GM21619 (cell line): ENCODE measurements around the gene CNTNAP5.

Experiments
- ATAC-seq: cut with Tn5 transposase; IDR thresholded peaks from one replicate; pipeline ENCODE4 v1.9.1; 2021; ENCODE audit not compliant: unreplicated experiment

CNTNAP5 gene

DNA sequence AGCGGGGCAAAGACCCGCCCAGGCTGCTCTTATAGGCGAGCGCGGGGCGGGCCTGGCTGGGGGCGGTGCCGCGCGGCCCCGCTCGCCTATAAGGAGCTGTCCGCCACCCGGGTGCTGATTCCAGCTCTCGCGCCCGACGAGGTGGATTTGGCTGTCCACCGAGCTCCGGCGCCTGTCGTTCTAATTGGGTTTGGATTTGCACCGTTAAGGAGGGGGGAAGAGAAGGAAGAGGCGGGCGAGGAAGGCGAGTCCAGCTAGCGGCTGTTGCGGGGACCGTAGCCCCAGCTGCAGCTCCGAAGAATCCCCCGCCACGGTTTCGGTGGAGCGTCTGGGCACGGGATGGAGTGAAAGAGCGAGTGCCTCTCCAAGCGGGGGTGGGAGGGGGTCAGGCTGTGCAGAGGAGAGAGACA, at the start of gene CNTNAP5:
CNTNAP5 (plus strand) TSS at position 117 of the 410 bp plus-strand sequence. CDS start 364 bp downstream, outside the sequence.
- ATAC-seq: no peak

DNA sequence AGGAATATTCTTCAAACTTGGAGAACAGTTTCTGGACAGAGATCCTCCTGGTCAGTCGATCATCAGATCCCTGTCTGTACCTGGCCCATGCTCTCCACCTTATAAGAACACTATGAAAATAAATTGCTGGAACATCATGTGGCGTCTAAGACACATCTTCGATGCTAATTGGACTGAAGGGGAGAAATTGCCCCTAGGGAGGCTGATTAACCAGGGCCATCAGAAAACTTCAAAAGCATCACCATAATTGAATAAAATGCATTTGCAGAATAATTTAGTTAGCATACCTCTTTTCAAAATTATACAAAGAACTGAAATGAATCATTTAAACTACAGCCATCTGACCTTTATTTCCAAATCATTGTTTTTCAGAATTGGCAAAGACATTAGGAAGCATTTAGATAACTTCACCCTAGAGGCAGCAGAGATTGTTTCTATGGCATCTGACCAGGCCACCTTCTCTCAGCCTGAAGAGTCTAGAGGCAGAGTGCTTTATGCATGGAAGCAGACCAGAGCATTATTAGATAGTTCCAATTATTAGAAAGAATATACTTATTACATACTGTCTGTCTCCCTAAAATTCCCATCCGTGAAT, 48.9 kb upstream of the CNTNAP5 start:
- no peak for ATAC-seq

DNA sequence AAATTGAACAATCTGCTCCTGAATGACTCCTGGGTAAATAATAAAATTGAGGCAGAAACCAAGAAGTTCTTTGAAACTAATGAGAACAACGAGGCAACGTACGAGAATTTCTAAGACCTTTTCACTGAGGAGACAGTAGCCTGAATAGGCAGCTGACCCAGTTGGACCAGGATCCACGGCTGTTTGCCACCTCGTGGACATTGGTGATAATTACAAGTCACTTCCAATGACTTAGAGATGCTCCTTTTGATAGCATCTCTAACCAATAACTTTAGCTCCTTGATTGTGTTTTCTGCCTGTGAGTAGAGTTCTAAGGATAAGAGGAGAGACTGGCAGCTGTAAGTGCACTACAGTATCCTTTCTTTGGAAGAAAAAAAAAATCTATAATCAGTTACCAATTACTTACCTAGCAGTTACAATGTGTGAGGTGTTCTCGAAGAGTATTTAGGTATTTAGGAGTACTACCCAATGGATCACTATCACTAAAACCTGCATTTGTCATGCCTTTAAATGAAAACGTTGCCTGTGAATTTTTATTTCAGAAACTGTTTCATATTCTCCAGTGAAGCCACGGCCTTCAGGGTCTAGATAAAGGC, 31.3 kb upstream of the CNTNAP5 start:
- ATAC-seq: peak; percentile 69

DNA sequence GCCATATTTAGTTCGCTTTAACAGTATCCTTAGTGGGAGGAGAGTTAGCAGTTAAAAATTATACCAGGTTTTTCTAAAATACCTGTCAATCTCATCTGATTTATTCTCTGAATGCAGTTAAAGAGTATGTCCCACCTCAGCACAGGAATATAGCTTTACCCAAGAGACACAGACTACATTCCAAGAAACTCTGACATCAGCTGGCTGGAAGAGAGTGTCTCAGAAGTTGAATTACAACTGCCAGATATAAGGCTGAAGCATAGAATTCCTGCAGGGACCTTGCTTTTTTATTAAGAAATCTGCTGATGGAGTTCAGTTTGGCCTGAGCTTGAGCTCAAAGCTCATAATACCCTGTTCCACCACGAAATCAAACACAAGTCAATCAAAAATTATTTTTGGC, 25.4 kb upstream of the CNTNAP5 start:
- ATAC-seq: no peak

DNA sequence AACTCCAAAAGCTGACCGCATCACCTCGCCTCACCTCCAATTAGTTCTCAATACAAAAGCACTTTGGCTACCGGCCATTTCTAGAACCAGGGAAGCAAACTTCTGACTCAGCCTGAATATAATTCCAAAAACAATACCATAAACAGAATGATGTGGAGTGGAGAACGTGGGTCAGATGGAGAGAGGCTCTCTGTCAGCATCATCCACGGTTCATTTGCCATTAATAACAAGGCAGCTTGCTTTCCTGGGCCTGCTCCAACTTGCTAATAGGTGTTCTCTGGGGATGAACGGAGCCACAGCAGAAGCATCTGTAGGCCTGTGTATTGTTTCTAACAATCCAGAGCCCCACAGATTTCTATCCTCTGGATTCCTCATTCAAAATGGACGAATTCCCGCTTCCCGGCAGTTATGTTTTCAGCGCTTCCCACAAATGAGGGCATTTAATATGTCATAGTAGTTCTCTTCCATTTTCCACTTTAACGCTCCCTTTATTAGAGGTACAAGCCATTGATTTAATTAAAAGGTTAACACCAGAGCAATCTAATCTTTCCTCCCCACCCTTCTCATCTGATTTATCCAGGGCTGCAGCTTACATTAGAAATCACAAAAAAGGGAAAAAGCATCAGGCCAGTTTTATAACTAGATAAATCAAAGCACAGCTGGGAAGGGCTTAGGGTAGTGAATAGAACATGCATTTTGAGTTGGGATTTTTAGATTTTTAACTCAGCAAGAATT, 23.2 kb upstream of the CNTNAP5 start:
- ATAC-seq: no peak

DNA sequence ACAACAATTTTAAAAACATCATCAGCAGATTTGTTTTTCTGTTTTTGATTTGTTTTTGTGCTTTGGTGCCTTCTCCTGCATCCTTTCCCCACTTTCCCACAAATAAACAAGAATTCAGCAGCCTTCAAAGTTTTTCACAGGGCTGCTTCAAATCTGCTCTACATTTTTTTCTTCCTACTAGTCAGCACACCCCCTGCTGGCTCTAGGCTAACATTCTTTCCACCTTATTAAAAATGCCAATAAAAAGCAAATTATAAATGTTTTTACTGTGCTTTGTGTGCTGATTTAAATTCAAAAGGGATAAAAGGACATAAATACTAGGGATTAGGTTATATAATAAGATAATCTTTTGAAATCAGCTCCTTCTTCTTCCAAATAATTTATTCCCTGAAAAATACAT, 6.2 kb upstream of the CNTNAP5 start:
- ATAC-seq: no peak

DNA sequence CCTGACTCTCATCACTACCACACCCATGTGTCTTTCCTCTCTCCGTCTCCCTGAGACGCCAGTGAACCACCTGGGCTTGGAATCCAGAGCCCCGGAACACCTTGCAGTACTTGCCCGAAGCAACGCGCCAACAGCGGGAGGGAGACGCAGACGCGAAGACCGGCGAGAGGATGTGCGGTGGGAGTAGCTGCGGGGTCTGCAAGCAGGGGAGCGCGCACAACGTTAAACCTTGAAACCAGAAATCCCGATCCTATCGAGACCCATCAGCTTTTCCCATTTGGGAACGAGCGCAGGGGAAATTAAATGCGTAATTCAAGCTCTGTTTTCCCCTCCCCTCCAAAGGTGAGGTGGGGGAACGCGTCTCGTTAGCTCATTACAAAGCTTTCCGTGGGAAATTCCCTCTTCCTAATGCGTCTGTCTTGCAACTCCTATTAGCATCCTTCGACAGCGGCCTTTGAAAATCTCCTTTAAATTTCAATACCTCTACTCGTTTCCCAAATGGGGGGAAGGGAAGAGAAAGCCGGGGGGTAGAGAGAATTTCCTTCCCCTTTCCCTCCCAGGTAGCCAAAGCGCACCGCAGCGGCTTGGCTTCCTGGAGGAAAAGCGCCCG, 421 bp upstream of the CNTNAP5 start:
- no peak for ATAC-seq

DNA sequence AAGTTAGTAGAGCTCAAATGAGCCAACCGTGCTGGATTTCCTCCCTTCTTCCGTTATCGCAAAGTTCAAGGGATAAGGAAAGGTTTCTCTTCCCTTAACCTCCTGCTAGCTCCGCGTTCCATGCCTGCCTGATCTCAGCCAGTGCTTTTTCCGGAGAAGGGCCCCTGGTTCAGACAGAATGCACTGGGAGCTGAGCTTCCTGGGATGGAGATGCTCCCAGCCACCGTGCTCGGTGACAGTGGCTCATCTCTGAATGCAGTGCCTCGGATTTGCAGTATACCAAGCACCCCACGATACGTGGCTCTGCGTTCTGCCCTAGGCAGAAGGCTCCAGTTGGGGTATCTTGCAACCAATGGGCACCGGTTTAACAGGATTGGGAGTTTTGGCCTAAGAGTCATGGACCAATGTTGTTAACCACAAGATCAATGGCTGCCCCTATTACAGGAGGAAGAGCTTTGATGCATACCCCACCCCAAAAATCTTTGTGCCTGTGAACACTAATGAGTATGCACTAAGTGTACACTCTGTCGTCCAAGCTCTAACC, 876 bp downstream of the CNTNAP5 start:
- ATAC-seq: no peak

DNA sequence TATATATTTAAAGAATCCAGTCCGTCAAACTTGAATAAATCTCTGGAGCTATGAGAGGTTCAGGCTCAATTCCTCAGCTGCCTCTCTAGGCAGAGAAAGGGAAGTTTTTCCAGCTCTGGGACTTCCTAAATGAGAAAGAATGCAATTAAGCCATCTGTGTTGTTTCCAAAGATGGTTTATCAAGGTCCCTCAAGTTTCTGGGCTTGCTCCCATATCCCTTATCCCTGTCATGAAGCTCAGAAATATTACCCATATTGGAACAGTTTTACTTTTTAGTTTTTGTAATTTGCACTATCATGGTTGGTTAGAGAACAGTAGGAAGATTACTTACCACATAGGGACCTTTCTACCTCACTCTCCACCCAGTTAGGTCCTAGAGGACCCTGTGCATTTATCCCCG, 1.4 kb downstream of the CNTNAP5 start:
- no peak for ATAC-seq

DNA sequence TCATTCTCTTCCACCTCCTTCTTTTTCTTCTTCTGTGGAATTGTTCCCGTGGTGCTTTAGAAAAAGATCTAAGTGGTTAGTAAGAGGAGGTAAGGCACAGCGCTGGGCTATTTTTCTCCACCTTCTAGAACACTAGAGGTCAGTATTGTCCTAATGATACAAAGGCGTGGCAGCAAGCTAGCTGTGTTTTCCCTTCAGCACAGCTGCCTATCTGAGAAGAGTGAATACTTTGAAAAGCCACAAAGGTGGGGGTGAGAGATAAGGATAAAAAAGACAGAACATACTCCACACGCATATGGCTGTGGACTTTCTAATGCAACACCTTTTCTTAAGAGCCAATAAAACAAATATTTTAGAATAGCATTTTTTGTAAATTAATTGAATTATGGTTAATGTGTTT, 2.1 kb downstream of the CNTNAP5 start:
- ATAC-seq: peak; percentile 87

DNA sequence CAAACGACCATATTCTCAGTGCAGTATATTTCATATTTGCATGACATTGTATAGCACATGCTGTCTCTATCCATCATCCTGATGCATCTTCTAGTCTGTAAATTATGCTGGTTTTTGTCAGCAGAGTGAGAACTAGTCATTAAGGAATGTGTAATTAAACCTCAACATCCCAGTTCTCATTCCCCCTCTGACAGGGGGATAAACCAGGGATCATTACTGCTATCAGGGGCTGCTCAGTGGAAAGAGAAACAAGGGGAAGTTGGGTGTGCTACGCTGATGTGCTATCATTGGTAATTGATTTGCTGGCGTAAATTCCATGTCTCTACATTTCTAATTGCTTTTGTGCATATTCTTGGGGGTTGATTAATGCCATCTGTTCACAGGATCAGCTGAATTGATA, 7.7 kb downstream of the CNTNAP5 start:
- no peak for ATAC-seq

DNA sequence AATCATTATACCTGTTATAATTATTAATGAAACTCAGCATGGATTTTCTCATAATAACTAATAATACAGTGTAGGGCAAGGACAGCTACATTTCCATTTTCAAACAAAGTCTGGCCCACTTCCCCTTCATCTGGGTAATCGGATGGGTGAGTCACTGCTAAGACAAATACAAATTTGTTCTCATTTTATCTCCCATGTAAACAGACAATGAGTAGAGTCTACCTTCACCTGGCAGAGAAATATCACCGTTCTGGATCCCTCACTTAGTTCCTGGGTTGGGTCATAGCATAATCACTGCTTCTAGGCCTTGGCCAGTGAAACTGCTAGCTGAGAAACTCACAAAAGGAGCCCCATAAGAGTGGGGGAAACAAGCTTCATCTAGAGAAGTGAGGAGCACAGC, 9.2 kb downstream of the CNTNAP5 start:
- ATAC-seq: no peak

DNA sequence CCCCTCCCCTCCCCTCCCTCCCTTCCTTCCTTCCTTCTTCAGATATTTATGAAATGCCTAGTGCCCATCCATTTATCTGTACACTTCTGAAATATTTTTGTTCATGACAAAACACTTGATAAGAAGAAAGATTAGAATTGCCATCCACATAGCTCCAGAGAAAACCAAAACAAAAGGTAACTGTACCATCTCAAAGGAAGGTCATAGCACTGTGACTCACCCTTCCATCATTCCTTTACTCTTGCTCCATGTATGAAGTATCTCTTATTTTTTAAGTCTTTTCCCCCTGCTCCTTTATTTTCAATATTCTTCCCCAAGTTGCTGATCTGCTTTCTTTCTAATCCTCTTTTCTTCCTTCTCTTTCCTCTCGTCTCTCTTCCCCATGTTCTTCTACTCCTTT, 9.9 kb downstream of the CNTNAP5 start:
- no peak for ATAC-seq

DNA sequence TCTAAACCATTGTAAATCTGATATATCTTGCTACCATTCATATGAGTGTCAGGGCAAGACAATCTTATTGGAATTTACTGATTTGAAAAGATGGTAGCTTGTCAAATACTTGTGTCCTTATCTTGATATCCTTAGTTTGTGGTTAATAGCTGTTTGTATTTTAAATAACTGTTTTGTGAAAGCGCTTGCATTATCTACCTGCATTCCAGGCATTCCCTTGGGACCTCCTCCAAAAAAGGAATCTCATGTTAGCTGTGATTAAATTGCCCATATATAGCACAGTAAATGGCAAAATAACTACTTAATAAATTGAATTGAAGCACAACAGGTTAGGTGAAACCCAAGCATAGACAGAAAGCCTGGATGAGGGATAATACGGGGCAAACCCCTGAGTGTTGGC, 13.9 kb downstream of the CNTNAP5 start:
- ATAC-seq: no peak

DNA sequence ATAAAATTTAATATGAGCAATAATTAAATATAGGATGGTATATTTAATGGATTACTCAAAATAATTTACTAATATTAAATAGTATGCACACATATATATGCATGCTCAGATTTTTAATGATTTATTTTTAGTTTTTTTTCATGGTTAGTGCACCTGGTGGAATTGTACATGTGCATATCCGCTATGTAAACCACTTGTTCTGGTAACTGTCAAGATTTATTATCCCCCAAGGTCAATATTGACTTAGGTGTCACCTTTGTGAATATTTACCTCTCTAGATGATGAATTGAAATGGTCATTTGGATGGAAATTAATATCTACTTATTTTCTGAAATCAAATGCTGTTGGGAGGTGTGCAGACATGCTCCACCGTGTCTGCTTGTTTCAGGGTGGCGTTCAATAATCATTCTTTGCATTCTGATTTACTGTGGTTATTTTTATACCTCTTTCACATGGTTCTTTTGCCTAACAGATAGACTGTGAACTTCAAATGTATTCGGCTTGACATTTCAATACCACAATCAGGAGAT, 14.7 kb downstream of the CNTNAP5 start:
- no peak for ATAC-seq

DNA sequence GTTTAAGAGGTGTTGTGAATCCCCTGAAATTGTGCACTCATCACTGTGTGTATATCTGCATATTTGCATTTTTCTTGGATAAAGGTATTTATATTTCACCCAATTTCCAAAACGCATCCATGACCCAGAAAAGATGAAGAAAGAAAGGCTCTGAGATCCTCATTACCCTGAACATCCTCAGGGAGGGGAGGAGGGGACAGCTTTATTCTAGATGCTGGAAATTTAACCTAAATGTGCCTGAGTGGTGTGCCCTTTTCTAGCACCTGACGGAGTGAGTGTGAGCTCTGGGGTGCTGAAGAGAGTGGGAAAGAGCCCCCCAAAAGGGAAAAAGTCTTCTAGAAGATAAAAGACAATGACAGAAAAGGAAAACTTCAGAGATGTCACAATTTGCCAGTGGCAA, 20.8 kb downstream of the CNTNAP5 start:
- no peak for ATAC-seq

DNA sequence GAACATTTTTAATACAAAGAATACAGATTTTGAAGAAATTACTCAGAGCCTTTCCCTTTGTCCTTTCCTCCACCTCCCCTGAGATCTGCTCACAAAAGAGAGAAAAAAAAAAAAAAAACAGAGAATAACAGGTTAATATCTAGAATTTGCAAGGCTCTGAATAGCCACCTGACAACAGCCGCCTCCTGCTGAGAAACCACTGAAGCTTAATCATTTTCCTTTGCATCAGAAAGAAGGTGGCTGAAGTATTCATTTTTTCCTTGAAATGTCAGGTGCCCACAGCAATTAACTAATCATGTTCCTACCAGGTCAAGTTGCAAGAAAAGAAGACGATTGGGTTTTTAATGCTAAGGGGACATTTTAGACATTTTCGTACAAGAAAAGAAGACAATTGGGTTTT, 21.2 kb downstream of the CNTNAP5 start:
- no peak for ATAC-seq

DNA sequence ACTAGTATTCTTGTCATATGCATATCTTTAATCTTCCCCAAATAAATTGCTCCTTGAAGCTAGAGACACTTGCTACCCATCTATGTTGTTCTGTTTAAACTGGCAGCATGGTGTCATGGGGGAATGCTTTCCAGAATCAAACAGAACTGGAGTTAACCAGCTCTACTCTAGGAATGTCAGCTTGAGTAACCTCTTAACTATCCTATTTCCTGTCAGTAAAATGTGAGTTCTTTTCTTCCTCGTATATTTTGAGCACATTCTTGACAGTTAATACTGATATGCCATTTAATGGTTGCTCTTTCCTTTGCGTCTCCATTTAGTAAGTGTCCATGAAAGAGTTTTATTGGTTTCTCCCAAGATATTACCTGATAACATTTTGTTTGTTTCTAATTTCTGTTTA, 23.0 kb downstream of the CNTNAP5 start:
- no peak for ATAC-seq

DNA sequence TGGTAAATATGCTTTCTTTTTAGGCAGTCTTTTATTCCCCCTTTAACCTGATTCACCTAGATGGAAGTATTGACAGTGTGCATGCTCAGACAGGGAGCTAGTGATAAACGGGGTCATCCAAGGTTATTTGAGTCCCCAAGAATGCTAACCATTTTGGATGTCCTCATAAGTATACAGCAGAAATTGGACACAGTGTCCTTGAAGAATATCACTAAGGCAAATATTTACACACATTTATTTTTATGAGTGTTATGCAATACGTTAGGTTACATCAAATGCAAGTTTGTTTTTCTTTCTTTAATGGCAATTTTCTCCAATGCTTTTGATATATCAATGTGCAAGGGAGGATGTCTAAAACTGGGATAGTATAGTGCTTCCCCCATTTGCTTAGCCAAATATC, 23.6 kb downstream of the CNTNAP5 start:
- no peak for ATAC-seq

DNA sequence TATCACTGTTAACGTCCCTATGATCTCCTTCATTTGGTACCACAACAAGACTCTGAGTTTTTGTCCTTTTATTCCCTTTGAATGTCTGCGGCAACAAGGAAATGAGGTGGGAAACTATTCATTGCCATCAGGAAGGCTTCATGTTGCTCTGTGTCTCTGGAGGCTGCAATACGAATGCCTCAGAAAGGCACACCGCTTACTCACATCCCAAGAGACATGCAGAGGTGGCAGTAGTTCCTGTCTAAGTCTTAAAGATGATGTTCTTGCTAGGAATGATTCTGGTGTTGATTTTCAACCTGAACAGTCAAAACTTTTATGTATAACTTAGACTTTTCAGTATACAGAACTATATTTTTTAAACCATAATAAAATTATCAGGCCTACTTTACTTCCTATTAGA, 24.0 kb downstream of the CNTNAP5 start:
- no peak for ATAC-seq

DNA sequence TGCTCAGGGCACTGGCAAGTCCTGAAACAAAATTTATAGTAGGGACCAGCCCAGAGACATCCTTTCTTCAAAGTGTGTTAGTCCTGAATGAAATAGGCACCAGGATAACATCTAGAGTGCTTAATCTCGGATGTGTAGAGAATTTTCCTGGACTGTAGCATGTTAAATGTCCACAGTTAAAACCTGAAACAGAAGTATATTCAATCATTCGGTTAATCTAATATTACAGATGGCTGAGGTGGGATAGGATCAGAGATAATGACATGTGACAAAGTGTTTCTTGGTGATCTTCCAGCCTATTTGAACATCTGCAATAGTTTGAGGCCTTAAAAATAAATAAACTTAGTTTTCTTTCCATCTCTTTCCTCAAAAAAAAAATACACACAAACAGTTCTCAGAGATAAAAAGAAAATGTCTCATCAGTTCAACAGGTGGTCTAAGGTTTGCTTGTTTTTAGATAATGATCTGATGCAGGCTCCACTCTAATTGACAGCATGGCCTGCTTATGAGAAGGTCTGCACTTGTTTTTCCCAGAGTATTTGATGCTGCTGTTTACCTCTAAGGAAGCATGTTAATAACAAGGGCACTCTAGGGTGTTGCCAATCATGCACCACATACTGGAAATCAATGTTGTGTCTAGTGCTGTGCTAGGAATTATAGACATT, 25.9 kb downstream of the CNTNAP5 start:
- ATAC-seq: no peak
